ENCODE results near the gene CENPE. TPM values are rescaled to one million over a fixed set of nuclear protein-coding genes. Genes with fewer than 3 reads are reported as not detected.

The CENPE gene, protein sequence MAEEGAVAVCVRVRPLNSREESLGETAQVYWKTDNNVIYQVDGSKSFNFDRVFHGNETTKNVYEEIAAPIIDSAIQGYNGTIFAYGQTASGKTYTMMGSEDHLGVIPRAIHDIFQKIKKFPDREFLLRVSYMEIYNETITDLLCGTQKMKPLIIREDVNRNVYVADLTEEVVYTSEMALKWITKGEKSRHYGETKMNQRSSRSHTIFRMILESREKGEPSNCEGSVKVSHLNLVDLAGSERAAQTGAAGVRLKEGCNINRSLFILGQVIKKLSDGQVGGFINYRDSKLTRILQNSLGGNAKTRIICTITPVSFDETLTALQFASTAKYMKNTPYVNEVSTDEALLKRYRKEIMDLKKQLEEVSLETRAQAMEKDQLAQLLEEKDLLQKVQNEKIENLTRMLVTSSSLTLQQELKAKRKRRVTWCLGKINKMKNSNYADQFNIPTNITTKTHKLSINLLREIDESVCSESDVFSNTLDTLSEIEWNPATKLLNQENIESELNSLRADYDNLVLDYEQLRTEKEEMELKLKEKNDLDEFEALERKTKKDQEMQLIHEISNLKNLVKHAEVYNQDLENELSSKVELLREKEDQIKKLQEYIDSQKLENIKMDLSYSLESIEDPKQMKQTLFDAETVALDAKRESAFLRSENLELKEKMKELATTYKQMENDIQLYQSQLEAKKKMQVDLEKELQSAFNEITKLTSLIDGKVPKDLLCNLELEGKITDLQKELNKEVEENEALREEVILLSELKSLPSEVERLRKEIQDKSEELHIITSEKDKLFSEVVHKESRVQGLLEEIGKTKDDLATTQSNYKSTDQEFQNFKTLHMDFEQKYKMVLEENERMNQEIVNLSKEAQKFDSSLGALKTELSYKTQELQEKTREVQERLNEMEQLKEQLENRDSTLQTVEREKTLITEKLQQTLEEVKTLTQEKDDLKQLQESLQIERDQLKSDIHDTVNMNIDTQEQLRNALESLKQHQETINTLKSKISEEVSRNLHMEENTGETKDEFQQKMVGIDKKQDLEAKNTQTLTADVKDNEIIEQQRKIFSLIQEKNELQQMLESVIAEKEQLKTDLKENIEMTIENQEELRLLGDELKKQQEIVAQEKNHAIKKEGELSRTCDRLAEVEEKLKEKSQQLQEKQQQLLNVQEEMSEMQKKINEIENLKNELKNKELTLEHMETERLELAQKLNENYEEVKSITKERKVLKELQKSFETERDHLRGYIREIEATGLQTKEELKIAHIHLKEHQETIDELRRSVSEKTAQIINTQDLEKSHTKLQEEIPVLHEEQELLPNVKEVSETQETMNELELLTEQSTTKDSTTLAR (N-terminal part only)
- 10 to 100 TPM; 42.6 to 42.8 TPM for total RNA-seq

DNA sequence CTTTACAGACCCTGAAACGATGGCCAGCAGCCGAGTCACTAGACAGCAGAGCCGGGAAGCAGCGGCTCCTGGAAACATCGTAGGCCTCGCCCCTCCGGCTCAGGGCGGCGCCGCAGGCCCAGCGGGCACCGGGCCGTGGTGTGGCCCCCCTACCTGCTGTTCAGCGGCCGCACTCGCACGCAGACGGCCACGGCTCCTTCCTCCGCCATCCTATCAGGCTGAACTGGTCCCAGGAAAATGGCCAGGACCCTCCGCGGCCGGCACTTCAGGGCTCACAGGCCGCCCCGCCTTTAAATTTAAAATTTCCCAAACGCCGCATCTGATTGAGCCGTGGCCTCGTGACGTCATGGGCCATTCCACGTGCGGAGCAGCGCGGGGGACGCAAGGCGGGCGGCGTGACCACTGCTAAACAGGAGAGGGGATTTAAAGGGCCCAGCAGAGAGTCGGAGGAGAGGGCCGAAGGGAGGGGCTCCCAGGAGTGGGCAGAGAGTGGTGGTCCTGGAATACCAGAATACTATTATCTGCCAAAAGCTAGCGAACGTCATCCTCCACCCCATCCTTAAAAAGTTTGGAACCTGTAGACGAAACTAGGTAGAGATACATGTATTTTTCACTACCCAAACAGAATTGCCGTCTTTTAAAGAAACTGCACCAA is at the start of gene CENPE:
Gene CENPE (minus strand): TSS at position 233 of the 655 bp plus-strand sequence. CDS start 24 bp downstream, at position 209.

DNA sequence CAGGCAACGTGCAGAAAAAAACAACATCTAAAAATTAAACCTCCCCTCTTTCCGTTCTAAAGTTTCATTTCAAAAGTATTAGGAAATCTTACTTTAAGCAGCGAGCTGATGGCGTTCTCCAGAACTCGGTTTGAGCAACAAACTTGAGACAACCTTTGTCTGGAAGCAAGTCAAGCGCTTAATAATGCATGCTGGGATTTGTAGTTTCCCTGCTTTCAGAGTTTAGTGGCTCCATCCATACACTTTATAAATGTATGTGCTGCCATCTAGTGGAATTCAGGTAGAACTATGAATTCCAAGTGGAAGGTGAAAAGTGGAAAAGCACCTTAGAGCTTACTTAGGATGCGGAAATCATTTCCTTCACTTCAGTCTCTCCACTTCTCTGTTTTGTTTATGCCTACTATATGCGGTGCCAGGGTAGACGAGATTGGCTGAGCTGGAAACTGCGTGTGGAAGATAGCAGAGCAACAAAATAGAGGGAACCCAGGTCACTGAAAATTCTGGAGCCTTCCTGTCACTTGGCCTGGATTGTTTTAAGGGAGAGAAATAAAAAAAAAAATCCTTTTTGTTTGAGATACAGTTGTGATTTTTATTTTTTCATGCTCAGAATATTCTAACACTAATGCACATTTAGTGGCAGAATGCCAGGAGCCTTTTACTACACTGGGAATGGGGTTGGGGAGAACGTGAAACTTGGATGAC is 98.3 kb downstream of the CENPE start, which contains the start of gene BDH2:
Gene BDH2 (minus strand): TSS at position 144 of the 702 bp plus-strand sequence. CDS start 3,580 bp downstream, outside the sequence.

DNA sequence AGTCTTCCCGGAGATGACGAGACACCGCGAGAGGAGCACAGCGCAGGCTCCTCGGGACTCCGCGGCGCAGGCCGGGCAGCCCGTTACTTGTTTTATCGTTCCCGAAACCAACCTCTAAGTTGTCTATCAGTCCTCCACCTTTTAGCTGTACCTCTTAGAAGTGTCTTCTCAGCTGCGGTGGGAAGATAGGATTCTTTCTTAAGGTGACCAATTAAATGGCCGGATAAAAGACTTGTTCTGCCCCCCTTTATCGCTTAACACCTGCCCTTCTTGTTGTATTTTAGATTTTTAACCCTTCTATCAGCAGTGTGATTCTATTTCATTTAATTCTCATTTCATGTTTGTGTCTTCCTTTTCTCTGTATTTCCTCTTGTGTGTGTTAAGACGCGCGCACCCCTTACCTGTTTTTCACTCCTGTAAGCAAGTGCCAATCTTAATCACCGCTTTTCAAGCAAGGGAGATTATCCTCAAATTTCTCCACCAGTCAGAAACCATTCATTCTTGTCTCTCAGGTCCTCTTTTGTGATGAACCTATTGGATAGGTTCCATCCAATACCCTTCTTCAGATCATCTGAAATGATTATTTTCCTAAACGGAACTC is 121.3 kb downstream of the CENPE start, which contains the start of gene SLC9B2:
Gene SLC9B2 (minus strand): TSS at position 15 of the 601 bp plus-strand sequence. CDS start 9,211 bp downstream, outside the sequence.

Other genes starting within 250 kb of the CENPE start
- gene SLC9B1, start 178.6 kb downstream of the CENPE start, total RNA-seq = 1 to 10 TPM; 1.3 to 2.0 TPM
- gene SLC9B2, start 121.6 kb downstream of the CENPE start, total RNA-seq = 10 to 100 TPM; 19.2 to 19.5 TPM
- gene BDH2, start 98.5 kb downstream of the CENPE start, total RNA-seq = 10 to 100 TPM; 19.9 to 22.3 TPM

Measured in activated naive CD4-positive, alpha-beta T cell treated with anti-CD3 and anti-CD28 coated beads, Interleukin-2, amount 10 ng/mL, durations not matched to agents 5 hours and 36 hours (primary cell).